RWPE2 (cell line): ENCODE data around the gene PAN3.

Source experiments
- ATAC-seq: fragments of 200-7000 bp; cut with Tn5 transposase; 3 replicates; pipeline ENCODE4 v1.9.1; 2021; ENCODE audit warnings: low read depth
- DNase-seq: peaks from one replicate; pipeline ENCODE4 v3.0.0-alpha.2; 2020; ENCODE audit warnings: low spot score
- H3K27ac ChIP-seq: fragments of 450-650 bp; 2 replicates; pipeline ENCODE4 v1.5.1; 2017; ENCODE audit warnings: mild to moderate bottlenecking; ENCODE audit not compliant: poor library complexity, severe bottlenecking
- H3K27me3 ChIP-seq: fragments of 250-450 bp; sonication (Bioruptor Pico); 2 replicates; pipeline ENCODE4 v1.5.1; 2021; ENCODE audit warnings: mild to moderate bottlenecking, moderate library complexity; ENCODE audit not compliant: insufficient read depth, poor library complexity, severe bottlenecking
- H3K36me3 ChIP-seq: fragments of 250-450 bp; sonication (Bioruptor Pico); 2 replicates; pipeline ENCODE4 v1.5.1; 2020; ENCODE audit warnings: low read depth, mild to moderate bottlenecking, moderate library complexity
- H3K4me1 ChIP-seq: fragments of 250-450 bp; sonication (Bioruptor Pico); 2 replicates; pipeline ENCODE4 v1.5.1; 2021; ENCODE audit warnings: mild to moderate bottlenecking, moderate library complexity; ENCODE audit not compliant: insufficient read depth, poor library complexity, severe bottlenecking
- H3K4me3 ChIP-seq: fragments of 250-450 bp; sonication (Bioruptor Pico); 2 replicates; pipeline ENCODE4 v1.5.1; 2021; ENCODE audit warnings: mild to moderate bottlenecking, moderate library complexity; ENCODE audit not compliant: severe bottlenecking
- H3K9me3 ChIP-seq: fragments of 250-450 bp; sonication (Bioruptor Pico); 2 replicates; pipeline ENCODE4 v1.5.1; 2021; ENCODE audit warnings: mild to moderate bottlenecking, moderate library complexity; ENCODE audit not compliant: severe bottlenecking
- CTCF ChIP-seq: fragments of 450-650 bp; IDR thresholded peaks from one replicate; pipeline ENCODE4 v1.5.1; 2017; ENCODE audit warnings: mild to moderate bottlenecking, moderate library complexity; ENCODE audit not compliant: poor library complexity, severe bottlenecking

Gene PAN3

GRCh38 chr13:28316129-28316528 lies 177.8 kb downstream of the PAN3 start:
- Histone ChIP-seq H3K27ac (no peak overlapping the region), H3K4me3 (no peak overlapping the region), H3K27me3 (no peaks in the 10 kb centered on the region), H3K36me3 (no peaks in the 10 kb centered on the region), H3K4me1 (no peaks in the 10 kb centered on the region), H3K9me3 (no peaks in the 10 kb centered on the region)
- DNase-seq (no peak), ATAC-seq (no peak)
- TF ChIP-seq CTCF: no peak

DNA sequence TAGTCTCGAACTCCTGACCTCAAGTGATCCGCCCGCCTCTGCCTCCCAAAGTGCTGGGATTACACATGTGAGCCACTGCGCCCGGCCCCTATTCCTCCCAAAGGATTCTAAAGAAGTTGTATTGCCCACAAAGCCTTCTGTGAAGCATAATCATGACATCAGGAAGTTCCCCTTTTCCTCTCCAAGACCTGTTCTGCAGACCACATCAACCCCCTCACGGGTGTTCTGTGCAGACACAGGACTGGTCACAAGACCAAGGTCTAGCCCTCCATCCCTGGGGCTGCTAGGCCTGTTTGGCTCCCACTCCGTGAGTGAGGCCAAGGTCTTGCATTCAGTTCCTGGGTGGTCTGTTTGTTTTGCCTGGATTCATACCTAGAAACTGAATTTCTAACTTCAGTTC lies 178.5 kb downstream of the PAN3 start:
- DNase-seq: no peak
- no peak overlapping the region for H3K27ac ChIP-seq
- H3K4me3 ChIP-seq: no peak overlapping the region
- H3K9me3 ChIP-seq: no peaks in the 10 kb centered on the region
- ATAC-seq: no peak
- no peaks in the 10 kb centered on the region for H3K4me1 ChIP-seq
- no peaks in the 10 kb centered on the region for H3K27me3 ChIP-seq
- no peak for TF ChIP-seq CTCF
- no peaks in the 10 kb centered on the region for H3K36me3 ChIP-seq

DNA sequence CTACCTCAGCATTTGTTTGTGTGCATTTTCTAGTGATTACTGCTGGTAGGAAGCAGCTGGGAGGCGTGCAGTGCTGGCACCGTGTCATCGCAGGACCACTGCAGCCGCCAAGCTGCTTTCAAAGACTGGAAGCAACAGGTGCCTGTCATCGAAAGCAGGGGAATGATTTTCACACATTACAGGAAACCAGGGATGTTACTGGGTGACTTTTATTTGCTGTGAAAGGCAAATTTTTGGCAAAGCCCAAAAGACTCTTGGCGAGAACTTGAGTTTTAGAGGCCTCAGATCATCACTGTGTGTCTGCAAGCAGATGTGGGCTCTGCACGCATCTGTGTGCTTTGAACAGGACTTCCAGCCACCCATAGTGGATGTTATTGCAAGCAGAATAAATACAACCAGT lies 180.2 kb downstream of the PAN3 start:
- H3K27ac ChIP-seq: no peak overlapping the region
- H3K27me3 ChIP-seq: no peaks in the 10 kb centered on the region
- H3K9me3 ChIP-seq: no peaks in the 10 kb centered on the region
- H3K4me3 ChIP-seq: no peak overlapping the region
- TF ChIP-seq CTCF: no peak
- H3K36me3 ChIP-seq: no peaks in the 10 kb centered on the region
- no peaks in the 10 kb centered on the region for H3K4me1 ChIP-seq
- ATAC-seq (no peak), DNase-seq (no peak)

- Histone ChIP-seq H3K27ac (no peak overlapping the region), H3K27me3 (no peaks in the 10 kb centered on the region), H3K36me3 (no peaks in the 10 kb centered on the region), H3K4me3 (no peak overlapping the region), H3K9me3 (no peaks in the 10 kb centered on the region), H3K4me1 (no peaks in the 10 kb centered on the region)
- DNase-seq (no peak), ATAC-seq (no peak)
- no peak for TF ChIP-seq CTCF
Observed at GRCh38 chr13:28319528-28319927, 181.2 kb downstream of the PAN3 start.

DNA sequence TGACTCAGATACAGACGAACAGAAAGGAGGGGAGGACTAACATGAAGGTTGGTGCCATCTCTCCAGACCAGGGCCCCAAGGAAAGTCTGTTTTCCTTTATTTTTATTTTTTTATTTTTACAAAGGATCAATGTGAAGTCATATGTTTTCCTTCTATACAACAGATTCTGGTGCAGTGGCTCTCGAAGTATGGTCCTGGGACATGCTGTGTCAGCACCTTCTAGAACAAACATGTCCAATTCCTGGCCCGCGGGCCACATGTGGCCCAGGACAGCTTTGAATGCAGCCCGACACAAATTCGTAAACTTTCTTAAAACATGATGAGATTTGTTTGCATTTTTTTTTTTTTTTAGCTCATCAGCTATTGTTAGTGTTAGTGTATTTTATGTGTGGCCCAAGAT lies 181.9 kb downstream of the PAN3 start:
- Histone ChIP-seq H3K9me3 (no peaks in the 10 kb centered on the region), H3K27ac (no peak overlapping the region), H3K27me3 (no peaks in the 10 kb centered on the region), H3K4me1 (no peaks in the 10 kb centered on the region), H3K4me3 (no peak overlapping the region), H3K36me3 (no peaks in the 10 kb centered on the region)
- no peak for ATAC-seq
- TF ChIP-seq CTCF: no peak
- no peak for DNase-seq
